HepG2 (cell line): Measurements from ENCODE around the gene TUT4. TPM values are rescaled to one million over a fixed set of nuclear protein-coding genes. Genes with fewer than 3 reads are reported as not detected.

Experiments used
- CHD2 ChIP-seq: IDR thresholded peaks from 2 replicates; pipeline ENCODE4 v1.6.1; 2011; ENCODE audit warnings: low read depth, low read length, improper control_type of control experiment
- CREBL2 ChIP-seq: sonication (generic); formaldehyde crosslinking; IDR thresholded peaks from 2 replicates; pipeline ENCODE4 v1.8.1; 2023; ENCODE audit warnings: missing genetic modification reagents, mild to moderate bottlenecking, borderline replicate concordance
- FIP1L1 ChIP-seq: fragments of 200-400 bp; formaldehyde crosslinking; IDR thresholded peaks from 2 replicates; pipeline ENCODE4 v1.6.1; 2018; ENCODE audit warnings: low read depth, mild to moderate bottlenecking, low read length, moderate library complexity, borderline replicate concordance; ENCODE audit not compliant: insufficient read depth
- FOXC1 ChIP-seq: sonication (generic); formaldehyde crosslinking; IDR thresholded peaks from 2 replicates; pipeline ENCODE4 v1.8.0; 2022; ENCODE audit warnings: mild to moderate bottlenecking, missing genetic modification reagents, borderline replicate concordance
- HNRNPL ChIP-seq: fragments of 200-400 bp; formaldehyde crosslinking; IDR thresholded peaks from 2 replicates; pipeline ENCODE4 v1.6.1; 2017; ENCODE audit warnings: mild to moderate bottlenecking, low read depth, low read length
- KAT8 ChIP-seq: IDR thresholded peaks from 2 replicates; pipeline ENCODE4 v1.6.1; 2016; ENCODE audit warnings: missing genetic modification reagents, missing compliant biosample characterization
- KDM3A ChIP-seq: IDR thresholded peaks from 2 replicates; pipeline ENCODE4 v1.6.1; 2018; ENCODE audit warnings: low read depth, missing compliant biosample characterization
- MAZ ChIP-seq, 2 experiments: sonication (generic) in 1 of 2; formaldehyde crosslinking in 1 of 2; IDR thresholded peaks; 2 replicates each; pipeline versions ENCODE4 v1.5.0 to v1.6.1; 2012 to 2020; ENCODE audit warnings: low read depth in 2 of 2, mild to moderate bottlenecking in 2 of 2, borderline replicate concordance in 1 of 2, improper control_type of control experiment in 1 of 2, low read length in 1 of 2, missing genetic modification reagents in 1 of 2, moderate library complexity in 1 of 2
- MLLT10 ChIP-seq: sonication (generic); formaldehyde crosslinking; IDR thresholded peaks from 2 replicates; pipeline ENCODE4 v1.4.0; 2020; ENCODE audit warnings: missing genetic modification reagents
- MTF2 ChIP-seq: sonication (generic); formaldehyde crosslinking; IDR thresholded peaks from 2 replicates; pipeline ENCODE4 v1.5.0; 2020; ENCODE audit warnings: missing genetic modification reagents, borderline replicate concordance
- NCOR1 ChIP-seq: fragments of 200-600 bp; sonication (generic); IDR thresholded peaks from 2 replicates; pipeline ENCODE4 v1.7.0; 2017; ENCODE audit warnings: antibody characterized with exemption, low read length, borderline replicate concordance
- POLR2AphosphoS2 ChIP-seq: IDR thresholded peaks from 2 replicates; pipeline ENCODE4 v1.6.1; 2011; ENCODE audit warnings: low read depth, low read length, improper control_type of control experiment
- SUZ12 ChIP-seq: fragments of 150-350 bp; IDR thresholded peaks from 2 replicates; pipeline ENCODE4 v1.6.1; 2014; ENCODE audit warnings: low read depth, low read length
- TP53 ChIP-seq: sonication (generic); formaldehyde crosslinking; conservative IDR thresholded peaks from 2 replicates; pipeline ENCODE4 v1.4.0; 2020; ENCODE audit warnings: missing genetic modification reagents
- ZFP90 ChIP-seq: sonication (generic); formaldehyde crosslinking; IDR thresholded peaks from 2 replicates; pipeline ENCODE4 v1.8.0; 2022; ENCODE audit warnings: missing genetic modification reagents, mild to moderate bottlenecking, inconsistent platforms, borderline replicate concordance
- ZNF124 ChIP-seq: sonication (generic); formaldehyde crosslinking; IDR thresholded peaks from 2 replicates; pipeline ENCODE4 v1.4.0; 2020; ENCODE audit warnings: missing genetic modification reagents
- ZNF232 ChIP-seq: sonication (generic); formaldehyde crosslinking; IDR thresholded peaks from 2 replicates; pipeline ENCODE4 v1.4.0; 2020; ENCODE audit warnings: missing genetic modification reagents, borderline replicate concordance
- ZNF234 ChIP-seq: sonication (generic); formaldehyde crosslinking; conservative IDR thresholded peaks from 2 replicates; pipeline ENCODE4 v1.5.1; 2020; ENCODE audit warnings: mild to moderate bottlenecking, missing genetic modification reagents
- ZNF550 ChIP-seq: sonication (generic); formaldehyde crosslinking; IDR thresholded peaks from 2 replicates; pipeline ENCODE4 v1.4.0; 2020; ENCODE audit warnings: mild to moderate bottlenecking, missing genetic modification reagents, borderline replicate concordance
- ZNF563 ChIP-seq: sonication (generic); formaldehyde crosslinking; IDR thresholded peaks from 2 replicates; pipeline ENCODE4 v1.8.0; 2022; ENCODE audit warnings: mild to moderate bottlenecking, moderate library complexity, missing genetic modification reagents
- ZNF773 ChIP-seq: sonication (generic); formaldehyde crosslinking; IDR thresholded peaks from 2 replicates; pipeline ENCODE4 v1.4.0; 2020; ENCODE audit warnings: missing genetic modification reagents, borderline replicate concordance
- ZSCAN25 ChIP-seq: sonication (generic); formaldehyde crosslinking; IDR thresholded peaks from 2 replicates; pipeline ENCODE4 v1.8.0; 2022; ENCODE audit warnings: mild to moderate bottlenecking, missing genetic modification reagents
- polyA plus RNA-seq, 8 experiments: library from polyadenylated mRNA; depleted of rRNA in 3 of 8; stranded (reverse) in 7 of 8; unstranded in 1 of 8; fragments of >200 nt; fragmentation: Illumina TruSeq in 4 of 8; extraction: Trizol in 4 of 8; gene quantifications; 2 replicates each; pipeline versions ENCODE4 v1.2.1 to v1.2.3, GENCODE V29; 2011 to 2016; ENCODE audit warnings: low read depth in 4 of 8, missing spikeins in 1 of 8, mixed read lengths in 1 of 8; ENCODE audit not compliant: insufficient read depth in 1 of 8
- total RNA-seq, 5 experiments: library from RNA; depleted of rRNA; stranded (reverse); fragments of >200 nt; fragmentation: Illumina TruSeq; extraction: Trizol; gene quantifications; 2 replicates each; pipeline ENCODE4 v1.2.3, GENCODE V29; 2016; ENCODE audit warnings: low read depth in 1 of 5
- TF ChIP-seq, protein P1 (sequence below): sonication (generic); formaldehyde crosslinking; IDR thresholded peaks from 2 replicates; pipeline ENCODE4 v1.4.0; 2020; ENCODE audit warnings: mild to moderate bottlenecking, low read depth, missing genetic modification reagents
- TF ChIP-seq, protein P2 (sequence below): sonication (generic); formaldehyde crosslinking; conservative IDR thresholded peaks from 2 replicates; pipeline ENCODE4 v1.8.1; 2023; ENCODE audit warnings: missing genetic modification reagents
- TF ChIP-seq, protein P3 (sequence below): sonication (generic); formaldehyde crosslinking; IDR thresholded peaks from 2 replicates; pipeline ENCODE4 v1.8.0; 2022; ENCODE audit warnings: missing genetic modification reagents, mild to moderate bottlenecking, inconsistent platforms, borderline replicate concordance

Gene TUT4
- total and polyA plus RNA-seq, 2 of the 13 experiments (the other 11 are each of a cell fraction or from before 2014, with no cell fraction given) = 44.7 to 53.5 TPM

- TF ChIP-seq, protein P1, sequence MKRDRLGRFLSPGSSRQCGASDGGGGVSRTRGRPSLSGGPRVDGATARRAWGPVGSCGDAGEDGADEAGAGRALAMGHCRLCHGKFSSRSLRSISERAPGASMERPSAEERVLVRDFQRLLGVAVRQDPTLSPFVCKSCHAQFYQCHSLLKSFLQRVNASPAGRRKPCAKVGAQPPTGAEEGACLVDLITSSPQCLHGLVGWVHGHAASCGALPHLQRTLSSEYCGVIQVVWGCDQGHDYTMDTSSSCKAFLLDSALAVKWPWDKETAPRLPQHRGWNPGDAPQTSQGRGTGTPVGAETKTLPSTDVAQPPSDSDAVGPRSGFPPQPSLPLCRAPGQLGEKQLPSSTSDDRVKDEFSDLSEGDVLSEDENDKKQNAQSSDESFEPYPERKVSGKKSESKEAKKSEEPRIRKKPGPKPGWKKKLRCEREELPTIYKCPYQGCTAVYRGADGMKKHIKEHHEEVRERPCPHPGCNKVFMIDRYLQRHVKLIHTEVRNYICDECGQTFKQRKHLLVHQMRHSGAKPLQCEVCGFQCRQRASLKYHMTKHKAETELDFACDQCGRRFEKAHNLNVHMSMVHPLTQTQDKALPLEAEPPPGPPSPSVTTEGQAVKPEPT (CRISPR knock-in tag) = no peak
- TF ChIP-seq ZNF550 (no peak), ZNF124 (CRISPR knock-in tag) (peak; percentile 63; the same call in 1 of the 2 replicates), FOXC1 (CRISPR knock-in tag) (no peak), HNRNPL (no peak), ZSCAN25 (CRISPR knock-in tag) (no peak), MTF2 (no peak), ZNF563 (CRISPR knock-in tag) (peak; percentile 77), CREBL2 (CRISPR knock-in tag) (no peak), NCOR1 (no peak), ZFP90 (CRISPR knock-in tag) (peak; percentile 61; the same call in 1 of the 2 replicates), KAT8 (no peak; the same call in 1 of the 2 replicates), FIP1L1 (no peak), ZNF773 (CRISPR knock-in tag) (peak; percentile 82; the same call in 1 of the 2 replicates), POLR2AphosphoS2 (no peak), CHD2 (peak; percentile 90), ZNF234 (CRISPR knock-in tag) (no peak), ZNF232 (0 out of 2 replicates have a peak, but pooled peaks have one; percentile 26), KDM3A (CRISPR knock-in tag) (0 out of 2 replicates have a peak, but pooled peaks have one; percentile 24), SUZ12 (no peak), TP53 (CRISPR knock-in tag) (no peak), MLLT10 (CRISPR knock-in tag) (no peak), MAZ (IDR thresholded peaks at IDR 0.05; ENCODE audit: borderline replicate concordance, low read depth, low read length) (no peak), MAZ (CRISPR knock-in tag; IDR thresholded peaks at IDR 0.05; ENCODE audit: low read depth) (no peak)
- TF ChIP-seq, protein P2, sequence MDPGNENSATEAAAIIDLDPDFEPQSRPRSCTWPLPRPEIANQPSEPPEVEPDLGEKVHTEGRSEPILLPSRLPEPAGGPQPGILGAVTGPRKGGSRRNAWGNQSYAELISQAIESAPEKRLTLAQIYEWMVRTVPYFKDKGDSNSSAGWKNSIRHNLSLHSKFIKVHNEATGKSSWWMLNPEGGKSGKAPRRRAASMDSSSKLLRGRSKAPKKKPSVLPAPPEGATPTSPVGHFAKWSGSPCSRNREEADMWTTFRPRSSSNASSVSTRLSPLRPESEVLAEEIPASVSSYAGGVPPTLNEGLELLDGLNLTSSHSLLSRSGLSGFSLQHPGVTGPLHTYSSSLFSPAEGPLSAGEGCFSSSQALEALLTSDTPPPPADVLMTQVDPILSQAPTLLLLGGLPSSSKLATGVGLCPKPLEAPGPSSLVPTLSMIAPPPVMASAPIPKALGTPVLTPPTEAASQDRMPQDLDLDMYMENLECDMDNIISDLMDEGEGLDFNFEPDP (CRISPR knock-in tag) = no peak
- TF ChIP-seq, protein P3, sequence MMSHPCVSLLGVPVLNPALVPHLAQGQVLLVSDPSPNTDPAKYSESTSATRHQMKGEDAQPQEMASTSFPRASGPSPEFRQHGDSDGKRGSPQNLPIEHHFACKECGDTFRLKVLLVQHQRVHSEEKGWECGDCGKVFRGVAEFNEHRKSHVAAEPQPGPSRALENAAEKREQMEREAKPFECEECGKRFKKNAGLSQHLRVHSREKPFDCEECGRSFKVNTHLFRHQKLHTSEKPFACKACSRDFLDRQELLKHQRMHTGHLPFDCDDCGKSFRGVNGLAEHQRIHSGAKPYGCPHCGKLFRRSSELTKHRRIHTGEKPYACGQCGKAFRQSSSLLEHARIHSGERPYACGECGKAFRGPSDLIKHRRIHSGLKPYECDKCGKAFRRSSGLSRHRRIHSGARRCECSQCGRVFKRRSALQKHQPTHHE (CRISPR knock-in tag) = no peak
Measured at GRCh38 chr1:52553362-52554266, 722 bp upstream of the TUT4 start (continued).
